Aortic smooth muscle cell (primary cell): ENCODE data around the gene GSTA1. TPM values are rescaled to one million over a fixed set of nuclear protein-coding genes. Genes with fewer than 3 reads are reported as not detected.

Experiments
- total RNA-seq: library from RNA; depleted of rRNA; stranded (reverse); fragments of >200 nt; gene quantifications from 2 replicates; pipeline ENCODE4 v1.2.3, GENCODE V29; 2014

Gene GSTA1
- total RNA-seq = not detected in 2 replicates

GRCh38 chr6:52803668-52804255 lies at the start of gene GSTA1:
Gene GSTA1, minus strand, starts transcription at chr6:52803816. Its CDS starts 4,549 bp downstream, at chr6:52799267.

GRCh38 chr6:52840763-52841585 lies 37.4 kb upstream of the GSTA1 start, which contains the start of gene GSTA5:
Gene GSTA5, minus strand, starts transcription at chr6:52840813.

GRCh38 chr6:52763322-52763916 lies 40.2 kb downstream of the GSTA1 start, which contains the start of gene GSTA2:
Gene GSTA2, minus strand, starts transcription at chr6:52763475. Its CDS starts 5,528 bp downstream, at chr6:52757947.

Other genes starting within 250 kb of the GSTA1 start
- 123 and 157 TPM in 2 replicates for gene TRAM2, start 226.8 kb downstream of the GSTA1 start, total RNA-seq
- 28.5 and 36.4 TPM in 2 replicates for gene TMEM14A, start 132.7 kb downstream of the GSTA1 start, total RNA-seq
- gene GSTA2, start 40.3 kb downstream of the GSTA1 start, total RNA-seq = not detected in 2 replicates
- gene GSTA5, start 37.0 kb upstream of the GSTA1 start, total RNA-seq = not detected in 2 replicates
- 0.19 TPM in 1 of 2 replicates, not detected in the other for gene GSTA3, start 105.9 kb upstream of the GSTA1 start, total RNA-seq
- 32.6 and 62.7 TPM in 2 replicates for gene GSTA4, start 191.5 kb upstream of the GSTA1 start, total RNA-seq